Testis (tissue), 3 donors: ENCODE results near the gene RBFOX1. TPM values are rescaled to one million over a fixed set of nuclear protein-coding genes. Genes with fewer than 3 reads are reported as not detected.

Source experiments
- DNase-seq: peaks from one replicate; pipeline ENCODE4 v3.0.0-alpha.2; 2019
- H3K27ac ChIP-seq, 2 donors: fragments of 200-600 bp; sonication (generic); one replicate each; pipeline ENCODE4 v1.5.1; 2019
- H3K27me3 ChIP-seq: fragments of 200-600 bp; sonication (generic); one replicate; pipeline ENCODE4 v1.5.1; 2019
- H3K36me3 ChIP-seq: fragments of 200-600 bp; sonication (generic); one replicate; pipeline ENCODE4 v1.5.1; 2017; ENCODE audit warnings: low read depth; ENCODE audit errors: missing control alignments
- H3K4me1 ChIP-seq: fragments of 200-600 bp; sonication (generic); one replicate; pipeline ENCODE4 v1.5.1; 2019
- H3K4me3 ChIP-seq, 2 donors: fragments of 200-600 bp; sonication (generic); one replicate each; pipeline ENCODE4 v1.5.1; 2017 to 2019
- H3K9me3 ChIP-seq: fragments of 200-600 bp; sonication (generic); one replicate; pipeline ENCODE4 v1.5.1; 2017
- POLR2A ChIP-seq: fragments of 450-650 bp; IDR thresholded peaks from one replicate; pipeline ENCODE4 v1.6.1; 2017; ENCODE audit warnings: antibody characterized with exemption, mild to moderate bottlenecking, moderate library complexity
- WGBS, 2 donors: methylation state at CpG; one replicate each; pipeline ENCODE4 v1.1.5; 2018; 5-methylcytosine and 5-hydroxymethylcytosine counted together
- intact Hi-C: fragments of 100-400 bp; cut with DNase I; formaldehyde crosslinking; loops from one replicate; pipeline ENCODE4 v1.15.1; 2023; ENCODE audit warnings: low total_unique reads
- polyA plus RNA-seq: library from polyadenylated mRNA; stranded (reverse); fragments of 350-450 nt; fragmentation: Illumina TruSeq; extraction: RNeasy Lipid Tissue Mini Kit (QIAGEN cat#74804); gene quantifications from one replicate; pipeline ENCODE4 v1.2.3, GENCODE V29; 2014; ENCODE audit warnings: low read depth, low replicate concordance; ENCODE audit not compliant: insufficient read depth
- total RNA-seq, 2 donors: library from RNA; depleted of rRNA; stranded (reverse); fragments of >200 nt; gene quantifications; one replicate each; pipeline ENCODE4 v1.2.3, GENCODE V29; 2016
- TF ChIP-seq, protein P1 (sequence below), 3 experiments: fragments of 450-650 bp in 2 of 3; fragments of 200-600 bp in 1 of 3; sonication (generic) in 1 of 3; IDR thresholded peaks; one replicate each; pipeline ENCODE4 v1.5.1; 2016 to 2019; ENCODE audit warnings: antibody characterized with exemption in 3 of 3, mild to moderate bottlenecking in 2 of 3, moderate library complexity in 1 of 3

RBFOX1 gene
- total and polyA plus RNA-seq, 3 donors from 2014 or later, result 0.68 to 2.8 (median 1.1) TPM

DNA sequence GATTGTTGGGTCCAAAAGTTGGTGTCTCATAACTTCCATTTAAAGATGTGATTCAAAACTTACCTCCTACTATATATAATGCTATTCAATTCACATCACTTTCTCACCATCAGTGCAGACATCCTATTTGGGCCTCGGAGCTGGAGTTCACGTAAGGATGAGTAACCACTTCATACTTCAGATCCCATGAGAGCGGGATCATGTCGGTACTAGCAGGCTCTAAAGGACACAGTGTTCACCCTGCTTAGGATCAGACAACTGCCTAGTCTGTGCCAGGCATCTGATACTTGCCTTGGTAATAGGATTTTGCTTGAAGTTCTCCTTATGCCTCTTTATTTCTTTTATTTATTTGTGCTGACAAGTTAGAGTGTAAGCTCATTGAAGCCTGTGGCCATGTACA lies 39.5 kb downstream of the RBFOX1 start:
- Histone ChIP-seq H3K36me3 (no peaks in the 10 kb centered on the region), H3K4me3 (no peak overlapping the region), H3K27me3 (no peaks in the 10 kb centered on the region), H3K4me1 (no peaks in the 10 kb centered on the region), H3K9me3 (no peaks in the 10 kb centered on the region), H3K27ac (no peak overlapping the region)
- intact Hi-C loops, result no loop called here
- TF ChIP-seq, protein P1, sequence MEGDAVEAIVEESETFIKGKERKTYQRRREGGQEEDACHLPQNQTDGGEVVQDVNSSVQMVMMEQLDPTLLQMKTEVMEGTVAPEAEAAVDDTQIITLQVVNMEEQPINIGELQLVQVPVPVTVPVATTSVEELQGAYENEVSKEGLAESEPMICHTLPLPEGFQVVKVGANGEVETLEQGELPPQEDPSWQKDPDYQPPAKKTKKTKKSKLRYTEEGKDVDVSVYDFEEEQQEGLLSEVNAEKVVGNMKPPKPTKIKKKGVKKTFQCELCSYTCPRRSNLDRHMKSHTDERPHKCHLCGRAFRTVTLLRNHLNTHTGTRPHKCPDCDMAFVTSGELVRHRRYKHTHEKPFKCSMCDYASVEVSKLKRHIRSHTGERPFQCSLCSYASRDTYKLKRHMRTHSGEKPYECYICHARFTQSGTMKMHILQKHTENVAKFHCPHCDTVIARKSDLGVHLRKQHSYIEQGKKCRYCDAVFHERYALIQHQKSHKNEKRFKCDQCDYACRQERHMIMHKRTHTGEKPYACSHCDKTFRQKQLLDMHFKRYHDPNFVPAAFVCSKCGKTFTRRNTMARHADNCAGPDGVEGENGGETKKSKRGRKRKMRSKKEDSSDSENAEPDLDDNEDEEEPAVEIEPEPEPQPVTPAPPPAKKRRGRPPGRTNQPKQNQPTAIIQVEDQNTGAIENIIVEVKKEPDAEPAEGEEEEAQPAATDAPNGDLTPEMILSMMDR (IDR thresholded peaks at IDR 0.05), result no peak
- TF ChIP-seq POLR2A, result no peak
- WGBS, 2 donors, result 63 to 71% methylated on average over 4 of the region's 4 CpGs
- no peak for DNase-seq

DNA sequence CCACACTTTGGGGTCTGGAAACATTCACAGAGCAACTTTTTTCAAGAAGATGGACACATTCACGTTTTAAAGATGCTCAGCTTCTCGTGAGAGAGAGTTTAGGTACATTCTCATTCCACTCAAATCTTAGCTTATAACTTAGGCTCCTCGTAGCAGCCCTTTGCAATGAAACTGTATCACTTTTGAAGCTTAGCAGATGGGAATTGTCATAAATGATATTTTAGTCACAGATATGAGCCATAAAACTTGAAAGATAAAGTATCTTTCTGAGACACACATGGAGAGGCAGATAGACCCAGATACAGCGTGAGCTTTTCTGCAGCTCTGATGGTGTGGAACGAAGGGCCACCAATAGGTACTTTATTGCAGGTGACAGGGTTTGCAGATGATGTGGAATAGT lies 41.1 kb downstream of the RBFOX1 start:
- DNase-seq, result no peak
- H3K4me1 ChIP-seq, result no peaks in the 10 kb centered on the region
- H3K27me3 ChIP-seq, result no peaks in the 10 kb centered on the region
- no peaks in the 10 kb centered on the region for H3K36me3 ChIP-seq
- intact Hi-C loops, result no loop called here
- no peak overlapping the region for H3K27ac ChIP-seq
- no peak overlapping the region for H3K4me3 ChIP-seq
- TF ChIP-seq POLR2A, result no peak
- TF ChIP-seq, protein P1 (IDR thresholded peaks at IDR 0.05), result no peak
- WGBS, 2 donors, result 80% methylated on average over 5 of the region's 5 CpGs
- no peaks in the 10 kb centered on the region for H3K9me3 ChIP-seq

DNA sequence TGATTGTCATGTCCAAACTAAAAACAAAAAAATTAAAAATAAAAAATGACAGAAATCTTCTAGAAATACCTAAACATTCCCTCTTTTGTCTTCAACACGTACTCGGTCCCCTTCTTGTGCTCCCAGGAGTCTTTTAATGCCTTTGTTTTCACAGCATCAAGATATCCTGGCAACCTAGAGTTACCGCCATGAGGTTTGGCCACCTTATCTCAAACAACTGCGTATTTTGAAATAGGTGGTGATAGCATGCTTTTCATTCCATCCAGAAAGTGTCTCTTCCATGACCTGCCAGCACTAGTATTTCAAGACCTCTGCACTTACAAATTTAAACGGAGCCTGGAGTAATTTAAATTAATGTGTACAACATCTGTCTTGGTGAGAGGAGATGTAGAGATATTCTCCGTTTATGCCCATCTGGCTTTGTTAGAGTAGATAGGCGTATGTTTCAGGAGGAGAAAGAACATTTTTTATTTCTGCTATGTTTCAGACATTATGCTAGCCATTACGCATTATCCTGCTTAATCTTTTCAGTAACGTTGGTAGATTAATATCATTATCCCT lies 42.0 kb downstream of the RBFOX1 start:
- no peak overlapping the region for H3K4me3 ChIP-seq
- no peak for DNase-seq
- intact Hi-C loops, result no loop called here
- no peaks in the 10 kb centered on the region for H3K4me1 ChIP-seq
- 66 to 67% methylated on average over 9 of the region's 9 CpGs for WGBS, 2 donors
- H3K27ac ChIP-seq, result no peak overlapping the region
- H3K9me3 ChIP-seq, result no peaks in the 10 kb centered on the region
- no peaks in the 10 kb centered on the region for H3K27me3 ChIP-seq
- H3K36me3 ChIP-seq, result no peaks in the 10 kb centered on the region
- no peak for TF ChIP-seq POLR2A
- TF ChIP-seq, protein P1 (IDR thresholded peaks at IDR 0.05), result no peak

DNA sequence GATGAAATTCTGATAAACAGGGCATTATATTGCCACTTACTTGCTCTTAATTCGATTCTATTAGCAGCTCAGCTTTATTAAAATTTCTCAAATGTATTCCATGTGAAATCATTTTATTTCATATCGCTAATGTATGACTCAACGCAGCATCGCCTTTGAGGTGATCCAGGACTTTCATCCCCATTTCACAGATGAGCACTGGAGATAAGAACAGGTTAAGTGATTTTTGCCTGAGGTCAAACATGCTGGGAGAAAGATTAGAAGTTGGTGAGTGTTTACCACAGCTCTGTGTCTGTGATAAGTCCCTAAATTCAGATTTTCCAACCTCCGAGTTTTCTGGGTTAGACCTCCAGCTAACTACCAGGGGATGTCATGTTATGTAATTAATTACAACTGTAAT lies 43.6 kb downstream of the RBFOX1 start:
- Histone ChIP-seq H3K4me1 (no peaks in the 10 kb centered on the region), H3K27ac (no peak overlapping the region), H3K9me3 (no peaks in the 10 kb centered on the region), H3K4me3 (no peak overlapping the region), H3K36me3 (no peaks in the 10 kb centered on the region), H3K27me3 (no peaks in the 10 kb centered on the region)
- TF ChIP-seq POLR2A, result no peak
- TF ChIP-seq, protein P1 (IDR thresholded peaks at IDR 0.05), result no peak
- WGBS, 2 donors, result 76 to 77% methylated on average over 5 of the region's 5 CpGs
- no peak for DNase-seq
- intact Hi-C loops, result no loop called here

DNA sequence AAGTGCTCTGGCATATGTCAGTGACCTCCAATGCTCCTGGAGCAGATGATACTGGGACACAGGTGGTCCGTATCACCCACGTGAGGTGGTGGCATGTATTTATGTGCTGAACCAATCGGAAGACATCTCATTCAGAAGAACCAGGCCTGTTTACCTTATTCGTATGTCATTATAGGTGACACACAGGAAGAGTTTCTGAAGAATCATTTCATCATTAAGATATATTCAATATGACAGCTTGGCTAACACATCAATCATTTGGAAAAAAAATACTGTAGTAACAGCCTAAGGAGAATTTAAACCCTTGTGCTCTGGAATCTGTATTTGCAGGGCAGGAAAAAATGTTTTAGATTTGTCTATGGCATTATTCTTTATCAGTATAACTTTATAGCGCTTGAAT lies 44.6 kb downstream of the RBFOX1 start:
- DNase-seq, result no peak
- no peaks in the 10 kb centered on the region for H3K9me3 ChIP-seq
- 84 to 89% methylated on average over 5 of the region's 5 CpGs for WGBS, 2 donors

More for the DNA sequence above, 44.6 kb downstream of the RBFOX1 start:
- no peak overlapping the region for H3K27ac ChIP-seq
- H3K4me1 ChIP-seq, result no peaks in the 10 kb centered on the region
- no peaks in the 10 kb centered on the region for H3K36me3 ChIP-seq
- TF ChIP-seq, protein P1 (IDR thresholded peaks at IDR 0.05), result no peak
- H3K27me3 ChIP-seq, result no peaks in the 10 kb centered on the region
- intact Hi-C loops, result no loop called here
- H3K4me3 ChIP-seq, result no peak overlapping the region
